Trophoblast cell (in vitro differentiated cells and primary cell): ENCODE measurements around the gene MS4A15.

Experiments used
- DNase-seq, 2 donors: peaks; one replicate each; pipeline ENCODE4 v3.0.0-alpha.2; 2016
- H2AFZ ChIP-seq: 2 replicates; pipeline ENCODE4 v1.6.1; 2013; ENCODE audit warnings: low read length, moderate library complexity, mild to moderate bottlenecking; ENCODE audit not compliant: insufficient read depth, poor library complexity
- H2AK5ac ChIP-seq: 2 replicates; pipeline ENCODE4 v1.6.1; 2013; ENCODE audit warnings: mild to moderate bottlenecking, low read length
- H2BK120ac ChIP-seq: 2 replicates; pipeline ENCODE4 v1.6.1; 2013; ENCODE audit warnings: low read length, mild to moderate bottlenecking, moderate library complexity; ENCODE audit not compliant: insufficient read depth, poor library complexity
- H2BK12ac ChIP-seq: 2 replicates; pipeline ENCODE4 v1.6.1; 2013; ENCODE audit warnings: mild to moderate bottlenecking, low read length, moderate library complexity
- H2BK5ac ChIP-seq: 2 replicates; pipeline ENCODE4 v1.6.1; 2013; ENCODE audit warnings: low read length, low read depth, moderate library complexity, mild to moderate bottlenecking; ENCODE audit not compliant: poor library complexity
- H3K14ac ChIP-seq: 2 replicates; pipeline ENCODE4 v1.6.1; 2013; ENCODE audit warnings: mild to moderate bottlenecking, low read length
- H3K18ac ChIP-seq: 2 replicates; pipeline ENCODE4 v1.6.1; 2013; ENCODE audit warnings: mild to moderate bottlenecking, low read length
- H3K23ac ChIP-seq: 2 replicates; pipeline ENCODE4 v1.6.1; 2013; ENCODE audit warnings: low read length
- H3K27ac ChIP-seq: 2 replicates; pipeline ENCODE4 v1.5.1; 2013; ENCODE audit warnings: low read depth, mild to moderate bottlenecking, inconsistent platforms, low read length, moderate library complexity
- H3K27me3 ChIP-seq: 2 replicates; pipeline ENCODE4 v1.6.1; 2013; ENCODE audit warnings: inconsistent platforms, mild to moderate bottlenecking, low read length, moderate library complexity; ENCODE audit not compliant: insufficient read depth
- H3K36me3 ChIP-seq, 2 experiments: 1 replicate in 1 of 2; 2 replicates in 1 of 2; pipeline ENCODE4 v1.6.1; 2013; ENCODE audit warnings: low read length in 2 of 2, mild to moderate bottlenecking in 2 of 2, moderate library complexity in 1 of 2; ENCODE audit not compliant: insufficient read depth in 2 of 2, control insufficient read depth in 1 of 2
- H3K4ac ChIP-seq: 2 replicates; pipeline ENCODE4 v1.6.1; 2013; ENCODE audit warnings: low read depth, mild to moderate bottlenecking, low read length, moderate library complexity
- H3K4me1 ChIP-seq, 2 experiments: 1 replicate in 1 of 2; 2 replicates in 1 of 2; pipeline ENCODE4 v1.6.1; 2013; ENCODE audit warnings: low read length in 2 of 2, mild to moderate bottlenecking in 2 of 2, moderate library complexity in 1 of 2; ENCODE audit not compliant: insufficient read depth in 2 of 2, control insufficient read depth in 1 of 2
- H3K4me2 ChIP-seq: 2 replicates; pipeline ENCODE4 v1.6.1; 2013; ENCODE audit warnings: inconsistent platforms, mild to moderate bottlenecking, low read length, moderate library complexity
- H3K4me3 ChIP-seq: 2 replicates; pipeline ENCODE4 v1.5.1; 2013; ENCODE audit warnings: mild to moderate bottlenecking, low read depth, low read length, inconsistent platforms
- H3K79me1 ChIP-seq: one replicate; pipeline ENCODE4 v1.6.1; 2013; ENCODE audit warnings: low read length
- H3K79me2 ChIP-seq: 2 replicates; pipeline ENCODE4 v1.6.1; 2013; ENCODE audit warnings: low read length, mild to moderate bottlenecking; ENCODE audit not compliant: control insufficient read depth, insufficient read depth, poor library complexity
- H3K9ac ChIP-seq: 2 replicates; pipeline ENCODE4 v1.6.1; 2013; ENCODE audit warnings: mild to moderate bottlenecking, low read length
- H3K9me3 ChIP-seq: 2 replicates; pipeline ENCODE4 v1.6.1; 2013; ENCODE audit warnings: low read depth, mild to moderate bottlenecking, control low read depth, inconsistent platforms, low read length; ENCODE audit not compliant: insufficient read depth
- H4K12ac ChIP-seq: 2 replicates; pipeline ENCODE4 v1.6.1; 2013; ENCODE audit warnings: low read depth, mild to moderate bottlenecking, low read length, moderate library complexity
- H4K8ac ChIP-seq: 2 replicates; pipeline ENCODE4 v1.6.1; 2013; ENCODE audit warnings: low read depth, mild to moderate bottlenecking, low read length, moderate library complexity
- H4K91ac ChIP-seq: one replicate; pipeline ENCODE4 v1.6.1; 2013; ENCODE audit warnings: low read depth, mild to moderate bottlenecking, low read length, moderate library complexity
- WGBS: extraction: QIAGEN DNeasy Blood & Tissue Kit; methylation state at CpG from one replicate; pipeline ENCODE4 v1.1.7; 2013; ENCODE audit warnings: missing lambda C conversion rate; ENCODE audit not compliant: insufficient read length, insufficient coverage; ENCODE audit errors: extremely low coverage; 5-methylcytosine and 5-hydroxymethylcytosine counted together

MS4A15 gene

DNA sequence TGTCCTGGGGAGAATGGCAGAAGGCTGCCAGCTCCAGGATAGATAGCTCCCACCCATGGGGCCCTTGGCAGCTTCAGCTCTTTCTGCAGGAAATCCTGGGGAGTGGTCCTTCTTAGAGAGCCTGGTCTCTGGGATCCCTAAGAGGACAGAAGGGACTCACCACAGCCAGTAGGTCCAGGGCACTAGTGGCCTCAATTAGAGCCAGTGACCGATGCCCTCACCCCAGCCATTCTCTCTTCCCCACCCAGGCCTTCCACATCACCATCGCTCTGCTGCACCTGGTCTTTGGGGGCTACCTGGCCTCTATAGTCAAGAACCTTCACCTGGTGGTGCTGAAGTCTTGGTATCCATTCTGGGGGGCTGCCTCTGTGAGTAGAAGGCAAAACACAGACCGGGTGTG, 34.1 kb downstream of the MS4A15 start:
- no peak overlapping the region for H3K9ac ChIP-seq
- H3K14ac ChIP-seq = no peak overlapping the region
- no peaks in the 10 kb centered on the region for H3K4me1 ChIP-seq
- H3K79me1 ChIP-seq = no peaks in the 10 kb centered on the region
- WGBS = no CpG with 5 or more reads among the region's 3 CpGs
- no peak overlapping the region for H3K23ac ChIP-seq
- H3K27ac ChIP-seq = no peak overlapping the region
- H2BK12ac ChIP-seq = no peak overlapping the region
- DNase-seq = no peak
- peaks cover 40% of the 10 kb centered on the region for H3K9me3 ChIP-seq
- no peak overlapping the region for H2BK5ac ChIP-seq
- no peaks in the 10 kb centered on the region for H3K36me3 ChIP-seq
- H4K12ac ChIP-seq = no peak overlapping the region
- no peak overlapping the region for H3K4ac ChIP-seq
- no peak overlapping the region for H2BK120ac ChIP-seq
- no peak overlapping the region for H3K4me2 ChIP-seq
- H2AK5ac ChIP-seq = no peak overlapping the region
- no peak overlapping the region for H3K18ac ChIP-seq
- H3K27me3 ChIP-seq = no peaks in the 10 kb centered on the region
- H3K4me3 ChIP-seq = peak overlapping the region; percentile 39
- no peak overlapping the region for H2AFZ ChIP-seq
- no peak overlapping the region for H4K91ac ChIP-seq
- H4K8ac ChIP-seq = no peak overlapping the region
- H3K79me2 ChIP-seq = no peaks in the 10 kb centered on the region

GRCh38 chr11:60791153-60791933, 34.7 kb downstream of the MS4A15 start:
- Histone ChIP-seq H3K9me3 (peaks cover 39% of the 10 kb centered on the region), H3K27me3 (no peaks in the 10 kb centered on the region), H3K79me2 (no peaks in the 10 kb centered on the region), H3K4ac (no peak overlapping the region), H3K14ac (no peak overlapping the region), H4K12ac (no peak overlapping the region), H3K27ac (no peak overlapping the region), H3K4me1 (no peaks in the 10 kb centered on the region), H4K8ac (no peak overlapping the region), H4K91ac (no peak overlapping the region), H3K4me3 (no peak overlapping the region), H2BK12ac (no peak overlapping the region), H2BK120ac (no peak overlapping the region), H3K79me1 (no peaks in the 10 kb centered on the region), H2AFZ (no peak overlapping the region), H2AK5ac (no peak overlapping the region), H3K23ac (no peak overlapping the region), H3K36me3 (no peaks in the 10 kb centered on the region), H3K4me2 (no peak overlapping the region), H3K18ac (no peak overlapping the region), H3K9ac (no peak overlapping the region), H2BK5ac (no peak overlapping the region)
- DNase-seq = no peak
- WGBS = no CpG with 5 or more reads among the region's 4 CpGs

GRCh38 chr11:60792521-60792920, 35.9 kb downstream of the MS4A15 start:
- no peaks in the 10 kb centered on the region for H3K36me3 ChIP-seq
- H2AFZ ChIP-seq = no peak overlapping the region
- no peak for DNase-seq
- no peak overlapping the region for H2BK12ac ChIP-seq
- H3K14ac ChIP-seq = no peak overlapping the region
- H3K4me3 ChIP-seq = no peak overlapping the region
- no peak overlapping the region for H2AK5ac ChIP-seq
- H3K9ac ChIP-seq = no peak overlapping the region
- H4K12ac ChIP-seq = no peak overlapping the region
- H4K8ac ChIP-seq = no peak overlapping the region
- H3K79me2 ChIP-seq = no peaks in the 10 kb centered on the region
- no peak overlapping the region for H4K91ac ChIP-seq
- H3K18ac ChIP-seq = no peak overlapping the region
- no peak overlapping the region for H3K27ac ChIP-seq
- no peak overlapping the region for H3K23ac ChIP-seq
- no peaks in the 10 kb centered on the region for H3K4me1 ChIP-seq
- H3K27me3 ChIP-seq = no peaks in the 10 kb centered on the region
- H2BK5ac ChIP-seq = no peak overlapping the region
- H3K9me3 ChIP-seq = peaks cover 39% of the 10 kb centered on the region
- H3K79me1 ChIP-seq = no peaks in the 10 kb centered on the region
- no peak overlapping the region for H3K4ac ChIP-seq
- WGBS = no CpG with 5 or more reads among the region's 3 CpGs
- no peak overlapping the region for H2BK120ac ChIP-seq
- no peak overlapping the region for H3K4me2 ChIP-seq

DNA sequence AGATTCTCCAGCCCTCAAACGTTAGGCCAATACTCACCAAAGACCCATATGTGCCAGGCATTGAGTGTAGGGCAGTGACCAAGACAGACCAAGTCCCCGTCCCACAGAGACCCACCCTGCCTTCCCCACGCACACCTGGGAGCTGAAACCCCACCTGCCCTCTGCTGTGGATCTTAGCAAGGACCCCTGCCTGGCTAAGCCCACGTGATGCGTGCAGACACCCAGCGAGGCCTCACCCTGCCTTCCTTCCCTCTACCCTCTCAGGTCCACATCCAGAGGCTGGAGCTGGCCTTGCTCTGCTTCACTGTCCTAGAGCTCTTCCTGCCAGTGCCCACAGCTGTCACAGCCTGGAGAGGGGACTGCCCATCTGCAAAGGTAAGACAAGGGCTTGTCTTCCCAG, 38.6 kb downstream of the MS4A15 start:
- H3K14ac ChIP-seq = no peak overlapping the region
- no CpG with 5 or more reads among the region's 6 CpGs for WGBS
- H3K27ac ChIP-seq = no peak overlapping the region
- no peaks in the 10 kb centered on the region for H3K36me3 ChIP-seq
- H2BK5ac ChIP-seq = no peak overlapping the region
- no peak overlapping the region for H4K8ac ChIP-seq
- no peak overlapping the region for H3K4me2 ChIP-seq
- H3K27me3 ChIP-seq = no peaks in the 10 kb centered on the region
- DNase-seq = no peak
- no peak overlapping the region for H2BK120ac ChIP-seq
- no peak overlapping the region for H3K23ac ChIP-seq
- H3K79me1 ChIP-seq = no peaks in the 10 kb centered on the region
- H3K18ac ChIP-seq = no peak overlapping the region
- no peak overlapping the region for H2BK12ac ChIP-seq
- H4K12ac ChIP-seq = no peak overlapping the region
- H3K4me3 ChIP-seq = no peak overlapping the region
- peaks cover 40% of the 10 kb centered on the region for H3K9me3 ChIP-seq
- H2AFZ ChIP-seq = no peak overlapping the region
- no peaks in the 10 kb centered on the region for H3K4me1 ChIP-seq
- H3K9ac ChIP-seq = no peak overlapping the region
- no peak overlapping the region for H4K91ac ChIP-seq
- no peak overlapping the region for H3K4ac ChIP-seq
- no peak overlapping the region for H2AK5ac ChIP-seq
- no peaks in the 10 kb centered on the region for H3K79me2 ChIP-seq
